HG03354 (cell line): Measurements from ENCODE around the gene NOL4L.

Experiments
- ATAC-seq: cut with Tn5 transposase; IDR thresholded peaks from one replicate; pipeline ENCODE4 v1.9.1; 2021; ENCODE audit warnings: mild to moderate bottlenecking; ENCODE audit not compliant: unreplicated experiment, poor library complexity, severe bottlenecking

The NOL4L gene

DNA sequence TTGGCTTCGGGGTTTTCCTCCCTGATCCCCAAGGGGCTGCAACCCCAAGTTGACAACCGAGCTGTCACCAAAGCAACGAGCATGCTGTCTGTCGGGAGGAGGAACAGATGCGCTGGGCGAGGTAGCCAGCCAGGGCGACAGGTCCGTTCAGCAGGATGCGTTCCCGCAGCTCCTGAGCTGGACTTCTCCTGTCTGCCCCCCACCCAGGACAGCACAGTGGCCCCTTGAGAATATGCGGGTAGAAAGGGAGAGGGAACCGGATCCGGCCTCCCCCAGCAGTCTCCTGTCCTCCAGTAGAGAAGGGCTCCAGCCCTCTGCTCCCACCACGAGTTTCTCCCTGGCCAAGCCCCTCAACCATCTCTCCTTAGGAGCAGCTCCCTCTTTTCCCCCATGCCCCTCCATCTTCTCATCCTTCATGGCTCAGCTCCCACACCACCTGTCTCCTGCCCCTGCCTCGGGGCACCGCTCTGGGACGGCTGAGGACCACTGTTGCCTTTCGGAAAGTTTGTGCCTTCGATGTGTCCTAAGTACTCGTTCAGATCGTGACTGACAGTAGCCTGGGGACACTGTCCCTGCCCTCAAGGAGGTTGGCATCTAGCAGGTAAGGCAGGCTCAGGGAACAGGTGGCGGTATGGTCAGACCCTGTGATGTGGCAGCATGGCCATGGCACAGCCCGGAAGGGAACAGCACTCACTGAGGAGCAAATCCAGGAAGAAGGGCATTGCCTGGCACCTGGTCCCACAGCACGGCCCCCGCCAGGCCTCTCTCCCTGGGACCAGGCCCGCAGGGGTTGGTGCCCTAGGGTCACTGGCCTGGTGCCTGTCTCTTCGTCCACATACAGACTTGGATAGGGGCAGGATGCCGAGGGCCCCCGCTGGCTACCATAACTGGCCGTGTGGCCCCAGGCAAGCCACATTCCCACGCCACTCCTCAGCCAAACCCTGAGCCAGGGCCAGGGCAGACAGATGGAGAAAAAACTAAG, 130.7 kb downstream of the NOL4L start:
- no peak for ATAC-seq

GRCh38 chr20:32453467-32454163, 131.5 kb downstream of the NOL4L start:
- ATAC-seq = no peak

- ATAC-seq = no peak
Measured at GRCh38 chr20:32452776-32453466, 132.2 kb downstream of the NOL4L start.

DNA sequence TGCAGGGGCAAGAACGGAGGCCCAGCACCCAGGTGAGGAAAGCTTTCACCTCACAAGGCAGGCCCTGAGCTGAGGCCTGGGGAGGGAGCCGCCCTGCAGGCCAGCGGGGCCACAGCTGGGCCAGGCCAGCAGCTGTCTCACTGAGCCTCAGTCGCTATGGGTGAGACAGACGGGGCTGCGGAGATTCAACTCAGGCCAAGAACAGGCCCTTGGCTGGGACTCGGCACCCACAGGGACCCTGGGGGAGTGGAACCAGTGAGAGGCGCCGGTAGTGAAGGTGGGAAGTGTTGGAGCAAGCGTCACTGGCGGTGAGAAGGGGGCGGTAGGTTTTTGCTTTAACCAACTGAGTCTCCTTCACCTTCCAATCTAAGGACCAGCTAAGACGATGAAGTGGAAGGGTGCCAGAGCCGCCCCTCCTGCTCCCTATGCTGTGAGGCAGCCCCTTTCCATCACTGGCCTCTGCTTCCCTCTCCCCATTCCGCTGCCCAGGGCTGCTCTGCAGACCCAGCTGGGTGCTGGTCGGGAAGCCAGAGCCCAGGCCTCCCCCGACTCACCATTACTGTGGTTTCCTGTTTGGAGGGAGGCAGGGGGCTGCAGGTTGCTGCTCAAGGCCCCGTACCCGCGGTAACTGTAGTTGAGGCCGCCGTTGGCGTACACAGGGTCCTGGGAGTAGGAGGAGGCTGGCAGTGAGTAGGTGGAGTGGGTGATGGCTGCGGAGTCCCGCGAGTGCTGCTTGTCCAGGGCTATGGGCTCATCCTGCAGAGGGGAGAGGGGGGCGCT, 133.3 kb downstream of the NOL4L start:
- ATAC-seq = no peak

GRCh38 chr20:32451340-32451681, 133.8 kb downstream of the NOL4L start:
- ATAC-seq = no peak

DNA sequence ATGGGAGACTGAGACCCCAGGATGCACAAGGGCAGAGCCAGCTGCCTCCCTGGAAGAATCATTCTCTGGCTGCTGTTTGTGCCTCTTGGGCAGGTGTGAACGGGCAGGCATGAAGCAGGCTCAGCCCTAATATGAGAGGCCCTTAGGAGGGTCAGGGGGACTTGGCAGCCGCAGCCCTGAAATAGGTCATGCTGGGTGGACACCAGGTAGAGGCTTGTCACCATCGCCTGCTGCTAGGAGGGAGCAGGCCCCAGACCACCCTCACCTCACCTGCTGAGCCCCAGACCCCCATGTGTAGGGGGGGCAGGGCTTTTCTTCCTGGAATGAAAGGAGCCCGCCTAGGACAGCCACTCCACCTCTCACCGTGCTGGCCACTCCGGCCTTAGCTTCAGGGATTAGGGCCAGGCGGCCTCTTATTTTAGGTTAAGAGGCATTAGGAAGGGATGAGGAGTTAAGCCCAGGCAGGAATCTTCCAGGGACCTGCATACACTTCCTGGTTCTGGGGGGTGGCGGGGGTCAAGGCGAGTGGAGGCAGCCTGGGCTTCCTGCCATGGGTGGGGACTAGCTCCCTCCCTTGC, 134.6 kb downstream of the NOL4L start:
- no peak for ATAC-seq

DNA sequence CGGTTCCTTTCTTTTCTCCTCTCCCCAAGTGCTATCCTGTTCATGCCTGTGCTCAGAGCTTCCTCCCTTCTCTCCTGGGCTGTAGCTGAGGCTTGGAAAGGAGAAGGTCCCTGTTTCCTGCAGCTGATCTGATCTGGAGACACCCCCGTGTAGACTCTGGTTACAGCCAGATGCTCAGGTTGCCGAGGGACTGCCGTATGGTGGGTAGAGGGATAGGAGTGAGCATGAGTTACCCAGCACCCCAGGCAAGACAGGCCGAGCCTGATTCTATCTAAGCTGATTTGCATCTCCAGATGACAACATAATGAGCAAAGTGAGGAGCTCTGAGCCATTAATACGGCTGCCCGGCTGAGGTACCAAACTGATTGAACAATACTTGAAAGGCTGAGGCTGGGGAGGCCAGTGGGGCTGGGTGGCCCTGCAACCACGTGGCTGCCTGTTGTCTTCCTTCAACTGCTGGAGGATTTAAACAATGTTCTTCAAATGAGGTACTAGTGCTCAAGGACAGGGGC, 135.2 kb downstream of the NOL4L start:
- ATAC-seq = no peak

GRCh38 chr20:32449057-32449889, 135.9 kb downstream of the NOL4L start:
- ATAC-seq = no peak

- ATAC-seq = no peak
Measured at GRCh38 chr20:32448306-32449056, 136.7 kb downstream of the NOL4L start.

- ATAC-seq = no peak
Measured at GRCh38 chr20:32447136-32448027, 137.8 kb downstream of the NOL4L start.

DNA sequence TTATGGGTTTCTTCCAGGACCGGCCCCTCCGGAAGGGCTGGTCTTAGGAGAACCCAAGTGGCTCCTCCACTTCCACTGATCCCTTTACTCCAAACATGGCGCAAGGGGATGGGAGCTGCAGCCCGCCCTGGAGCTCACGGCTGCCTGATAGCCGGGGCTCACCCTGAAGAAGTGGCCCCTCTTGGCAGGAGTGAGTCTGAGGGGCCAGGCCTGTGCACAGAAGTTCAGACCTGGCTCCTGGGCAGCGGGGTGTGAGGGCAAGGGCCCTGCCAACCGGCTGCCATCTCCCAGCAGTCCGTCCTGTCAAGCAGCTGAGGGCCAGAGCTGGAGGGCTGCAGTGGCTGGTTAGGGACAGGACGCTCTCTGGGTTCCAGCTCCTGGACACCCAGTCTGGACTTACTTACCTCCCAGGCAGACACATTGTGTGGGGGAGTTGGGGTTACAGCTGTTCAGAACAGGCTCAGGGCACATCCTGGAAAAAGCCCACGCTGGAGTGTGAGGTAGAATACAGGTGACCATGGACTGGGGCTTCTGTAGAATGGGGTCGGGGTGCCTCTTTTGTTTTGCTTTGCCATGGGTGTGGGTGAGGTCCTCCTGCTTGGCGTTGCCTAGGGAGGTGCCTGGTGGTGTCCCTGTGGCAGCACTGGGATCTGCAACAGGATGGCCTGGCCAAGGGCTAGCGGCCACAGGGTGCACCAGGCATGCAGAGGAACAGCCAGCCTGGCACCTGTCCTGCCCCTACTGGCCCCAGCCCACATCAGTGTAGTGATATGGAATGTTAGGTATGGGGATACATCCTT, 138.6 kb downstream of the NOL4L start:
- no peak for ATAC-seq

- no peak for ATAC-seq
Measured at GRCh38 chr20:32445539-32446273, 139.4 kb downstream of the NOL4L start.

DNA sequence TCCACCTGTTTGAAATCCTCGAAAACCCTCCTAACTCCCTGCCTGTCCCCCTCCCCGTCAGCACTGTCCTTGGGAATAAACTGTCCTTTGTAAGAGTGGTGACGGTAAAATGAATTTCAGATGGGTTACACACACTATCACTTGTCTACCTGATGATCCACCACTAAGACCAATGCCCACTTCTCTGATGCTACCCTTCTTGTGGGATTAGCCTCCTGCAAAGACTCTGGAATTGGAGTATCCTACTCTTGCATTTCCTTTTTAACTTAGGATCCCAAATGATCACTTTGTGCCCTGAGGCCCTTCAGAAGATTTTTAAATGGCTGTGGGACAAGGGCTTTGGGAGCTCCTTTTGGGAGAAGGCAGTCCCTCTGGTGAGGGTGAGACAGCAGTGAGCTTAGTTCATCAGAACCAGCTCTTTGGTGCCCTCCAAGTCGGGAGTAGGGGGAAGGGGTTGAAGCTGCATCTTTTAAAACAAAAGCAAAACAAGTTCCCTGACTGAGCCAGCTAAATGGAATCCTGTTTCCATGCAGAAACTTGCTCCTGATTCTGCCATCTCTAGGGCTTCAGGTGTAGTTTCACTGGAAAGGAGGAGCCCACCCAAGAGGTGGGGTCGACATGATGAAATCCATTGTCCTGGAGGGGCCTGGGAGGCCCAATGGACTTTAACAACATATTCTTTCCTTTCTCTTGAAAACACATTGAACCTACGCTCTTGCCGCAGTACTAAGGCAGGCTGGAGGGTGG, 140.5 kb downstream of the NOL4L start:
- no peak for ATAC-seq

DNA sequence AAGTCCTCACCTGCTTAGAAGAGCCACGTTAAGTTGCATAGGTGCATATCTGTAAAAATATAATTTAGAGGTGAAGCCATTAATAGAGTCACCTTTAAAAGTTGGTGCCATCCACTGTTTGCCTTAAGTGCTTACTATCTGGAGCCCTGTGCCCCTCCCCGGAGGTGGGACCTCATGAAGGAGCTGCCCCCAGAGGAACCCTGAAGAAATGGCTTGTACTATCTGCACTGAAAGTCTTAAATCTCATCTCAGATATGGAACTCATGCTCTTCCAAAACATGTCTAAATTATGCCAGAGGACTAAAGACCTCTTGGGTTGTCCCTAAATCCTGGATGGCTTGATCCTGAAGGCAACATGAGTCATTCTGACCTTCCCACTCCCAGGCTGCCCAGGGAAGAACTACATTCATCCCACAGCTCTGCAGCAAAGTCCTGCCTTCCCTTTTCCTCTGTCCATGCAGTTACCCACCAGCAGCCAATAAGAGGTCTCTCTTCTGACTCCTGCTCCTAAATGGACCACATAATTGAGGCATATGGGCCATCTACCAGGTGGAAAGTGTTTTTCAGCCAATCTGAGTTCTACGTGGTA, 141.7 kb downstream of the NOL4L start:
- ATAC-seq = no peak
